OCI-LY1 (cell line): Measurements from ENCODE around the gene GRAP2.

Experiments
- H2AFZ ChIP-seq: fragments of 200-600 bp; sonication (generic), shearing (Covaris generic); 2 replicates; pipeline ENCODE4 v1.6.0; 2014; ENCODE audit warnings: antibody characterized with exemption, mild to moderate bottlenecking, low read length
- H3F3A ChIP-seq: fragments of 200-600 bp; sonication (generic), shearing (Covaris generic); 2 replicates; pipeline ENCODE4 v1.6.0; 2014; ENCODE audit warnings: mild to moderate bottlenecking, antibody characterized with exemption, low read length, moderate library complexity; ENCODE audit not compliant: insufficient read depth
- H3K27ac ChIP-seq: fragments of 200-600 bp; sonication (generic); 2 replicates; pipeline ENCODE4 v1.5.1; 2014; ENCODE audit warnings: low read length, mixed run types, mild to moderate bottlenecking, low read depth; ENCODE audit not compliant: poor library complexity, severe bottlenecking
- H3K27me3 ChIP-seq: fragments of 200-600 bp; sonication (generic); 2 replicates; pipeline ENCODE4 v1.6.0; 2014; ENCODE audit warnings: antibody characterized with exemption, mild to moderate bottlenecking, low read length, moderate library complexity; ENCODE audit not compliant: insufficient read depth
- H3K36me3 ChIP-seq: fragments of 200-600 bp; sonication (generic); 2 replicates; pipeline ENCODE4 v1.6.1; 2014; ENCODE audit warnings: mild to moderate bottlenecking, antibody characterized with exemption, low read length, moderate library complexity, mixed read lengths; ENCODE audit not compliant: insufficient read depth
- H3K4me1 ChIP-seq: fragments of 200-600 bp; sonication (generic); 2 replicates; pipeline ENCODE4 v1.5.1; 2014; ENCODE audit warnings: mild to moderate bottlenecking, low read length, moderate library complexity; ENCODE audit not compliant: insufficient read depth, severe bottlenecking
- H3K4me2 ChIP-seq: fragments of 200-600 bp; sonication (generic), shearing (Covaris generic); 2 replicates; pipeline ENCODE4 v1.6.1; 2014; ENCODE audit warnings: low read length
- H3K4me3 ChIP-seq: fragments of 200-600 bp; sonication (generic); 2 replicates; pipeline ENCODE4 v1.5.1; 2014; ENCODE audit warnings: low read length, low read depth, mild to moderate bottlenecking, mixed read lengths; ENCODE audit not compliant: poor library complexity, severe bottlenecking
- H3K79me2 ChIP-seq: fragments of 200-600 bp; shearing (Covaris generic); 2 replicates; pipeline ENCODE4 v1.6.1; 2016; ENCODE audit warnings: mixed run types, low read length, mixed read lengths; ENCODE audit not compliant: insufficient read depth
- H3K9ac ChIP-seq: fragments of 200-600 bp; sonication (generic), shearing (Covaris generic); 2 replicates; pipeline ENCODE4 v1.6.1; 2014; ENCODE audit warnings: mild to moderate bottlenecking, low read length, mixed read lengths
- H3K9me2 ChIP-seq: fragments of 200-600 bp; sonication (generic), shearing (Covaris generic); 2 replicates; pipeline ENCODE4 v1.6.1; 2014; ENCODE audit warnings: low read depth, mild to moderate bottlenecking, low read length, mixed read lengths
- H3K9me3 ChIP-seq: fragments of 200-600 bp; shearing (Covaris generic); 2 replicates; pipeline ENCODE4 v1.6.1; 2014; ENCODE audit warnings: low read length, mixed read lengths
- H4K20me1 ChIP-seq: fragments of 200-600 bp; sonication (generic), shearing (Covaris generic); 2 replicates; pipeline ENCODE4 v1.6.0; 2016; ENCODE audit warnings: mild to moderate bottlenecking, low read length; ENCODE audit not compliant: insufficient read depth
- CTCF ChIP-seq: fragments of 200-600 bp; sonication (generic), shearing (Covaris generic); IDR thresholded peaks from 2 replicates; pipeline ENCODE4 v1.5.1; 2017; ENCODE audit warnings: mild to moderate bottlenecking, antibody characterized with exemption, low read length, moderate library complexity, mixed read lengths
- EZH2 ChIP-seq: fragments of 200-600 bp; sonication (generic), shearing (Covaris generic); IDR thresholded peaks from 2 replicates; pipeline ENCODE4 v1.8.0; 2017; ENCODE audit warnings: borderline replicate concordance, mixed run types, mild to moderate bottlenecking, antibody characterized with exemption, low read length, moderate library complexity, mixed read lengths

Gene GRAP2

GRCh38 chr22:39972641-39973040 is 71.8 kb downstream of the GRAP2 start:
- no peaks in the 10 kb centered on the region for H3K4me1 ChIP-seq
- H3K27ac ChIP-seq = no peak overlapping the region
- no peak overlapping the region for H3K9ac ChIP-seq
- peaks cover 12% of the 10 kb centered on the region for H3K27me3 ChIP-seq
- no peak overlapping the region for H3K4me3 ChIP-seq
- no peaks in the 10 kb centered on the region for H3F3A ChIP-seq
- TF ChIP-seq EZH2 (no peak), CTCF (no peak)
- H2AFZ ChIP-seq = no peak overlapping the region
- no peaks in the 10 kb centered on the region for H3K9me3 ChIP-seq
- no peaks in the 10 kb centered on the region for H4K20me1 ChIP-seq
- no peaks in the 10 kb centered on the region for H3K36me3 ChIP-seq
- no peaks in the 10 kb centered on the region for H3K9me2 ChIP-seq
- H3K79me2 ChIP-seq = no peaks in the 10 kb centered on the region
- no peak overlapping the region for H3K4me2 ChIP-seq

- Histone ChIP-seq H3K79me2 (no peaks in the 10 kb centered on the region), H3K9me2 (no peaks in the 10 kb centered on the region), H3K9me3 (no peaks in the 10 kb centered on the region), H3F3A (no peaks in the 10 kb centered on the region), H3K36me3 (no peaks in the 10 kb centered on the region), H3K9ac (no peak overlapping the region), H3K4me2 (no peak overlapping the region), H3K27ac (no peak overlapping the region), H4K20me1 (no peaks in the 10 kb centered on the region), H3K4me1 (no peaks in the 10 kb centered on the region), H3K4me3 (no peak overlapping the region), H3K27me3 (peaks cover 12% of the 10 kb centered on the region), H2AFZ (no peak overlapping the region)
- TF ChIP-seq EZH2 (no peak), CTCF (no peak)
These were observed 72.8 kb downstream of the GRAP2 start for GRCh38 chr22:39973656-39974055.

- Histone ChIP-seq H3K9me2 (no peaks in the 10 kb centered on the region), H3K4me3 (no peak overlapping the region), H3K36me3 (no peaks in the 10 kb centered on the region), H2AFZ (no peak overlapping the region), H3K9ac (no peak overlapping the region), H3F3A (no peaks in the 10 kb centered on the region), H3K79me2 (no peaks in the 10 kb centered on the region), H3K27ac (no peak overlapping the region), H3K4me1 (no peaks in the 10 kb centered on the region), H4K20me1 (no peaks in the 10 kb centered on the region), H3K4me2 (no peak overlapping the region), H3K27me3 (peaks cover 12% of the 10 kb centered on the region), H3K9me3 (no peaks in the 10 kb centered on the region)
- TF ChIP-seq CTCF = no peak
- no peak for TF ChIP-seq EZH2
These were observed 73.2 kb downstream of the GRAP2 start for GRCh38 chr22:39974065-39974464.
